Loucy (cell line): ENCODE measurements around the gene MIA2.

Source experiments
- CTCF ChIP-seq: fragments of 200-600 bp; sonication (generic); conservative IDR thresholded peaks from 2 replicates; pipeline ENCODE4 v1.5.1; 2014; ENCODE audit warnings: mild to moderate bottlenecking, antibody characterized with exemption, low read length
- EZH2phosphoT487 ChIP-seq: fragments of 200-600 bp; IDR thresholded peaks from 2 replicates; pipeline ENCODE4 v1.6.1; 2018; ENCODE audit warnings: antibody characterized with exemption, mild to moderate bottlenecking, moderate library complexity, borderline replicate concordance

GRCh38 chr14:39212693-39213092, 21.0 kb upstream of the MIA2 start:
- no peak for TF ChIP-seq EZH2phosphoT487
- TF ChIP-seq CTCF: no peak
